Measurements from ENCODE around the gene AREG. TPM values are rescaled to one million over a fixed set of nuclear protein-coding genes. Genes with fewer than 3 reads are reported as not detected.

Gene AREG
- total RNA-seq, 1 experiment from 2014 or later = 739 TPM

DNA sequence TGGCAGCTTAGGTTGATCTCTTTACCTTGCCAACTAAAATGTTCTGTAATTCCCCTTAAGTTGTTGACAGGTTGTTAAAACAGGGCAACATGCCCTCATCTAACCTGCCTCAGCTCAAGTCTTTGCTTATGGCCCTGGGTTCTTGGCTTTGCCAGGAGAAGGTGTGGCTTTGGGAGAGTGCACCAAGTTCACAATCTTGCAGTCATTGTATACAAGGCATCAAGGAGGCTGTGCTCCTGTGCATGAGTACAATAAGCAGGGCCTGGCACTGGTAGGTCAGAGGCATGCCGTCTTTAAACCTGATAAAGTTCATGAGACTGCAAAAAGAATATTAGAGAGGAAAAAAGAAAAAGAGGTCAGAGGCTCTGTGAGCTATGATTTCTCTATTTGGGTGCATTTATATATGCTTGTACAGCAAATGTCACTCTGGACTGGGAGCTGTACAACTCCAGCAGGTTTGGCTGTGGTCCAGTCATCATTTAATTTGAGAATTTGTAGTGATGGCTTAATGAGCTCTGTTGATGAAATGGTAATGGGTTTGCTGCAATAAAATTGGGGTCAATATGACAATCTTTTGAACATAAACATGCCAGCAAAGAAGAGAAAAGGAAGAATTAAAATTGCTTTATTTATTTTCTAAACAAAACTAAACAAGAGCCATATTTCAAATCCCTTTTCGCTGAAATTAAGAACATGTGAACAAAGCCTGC is 30.3 kb downstream of the AREG start:
- no peaks in the 10 kb centered on the region for H3K9me2 ChIP-seq (ENCODE audit: insufficient read depth)
- H3K4me3 ChIP-seq (replicated peaks in 1 of 2; ENCODE audit: low read depth in 1 of 2, low read length in 2 of 2) = no peak overlapping the region
- no peak for DNase-seq (ENCODE audit: low read depth, low spot score)
- H3K79me2 ChIP-seq (ENCODE audit: insufficient read depth, low read length) = no peaks in the 10 kb centered on the region
- ChIA-PET RAD21 (ENCODE audit: low non-redundant PET in 1 of 2, low total read pairs in 2 of 2, uncharacterized antibody in 2 of 2, unreplicated experiment in 2 of 2) (no interaction called here), POLR2A (interaction anchor here (1.3 kb wide), 1 partner anchor 19 kb away, joined by 4 read pairs; no protein-coding TSS in a partner anchor), CTCF (no interaction called here)
- no peaks in the 10 kb centered on the region for H3K36me3 ChIP-seq (ENCODE audit: control insufficient read depth in 1 of 2, insufficient read depth in 2 of 2, low read length in 2 of 2)
- H3K9ac ChIP-seq (ENCODE audit: low read length) = no peak overlapping the region
- H3K4me1 ChIP-seq (ENCODE audit: control insufficient read depth in 1 of 2, insufficient read depth in 2 of 2, low read length in 2 of 2) = peaks cover 5 to 25% of the 10 kb centered on the region in 2 experiments; a peak in 2 of 4 replicates
- intact Hi-C loops (cut with micrococcal nuclease) = no loop called here
- ATAC-seq = no peak
- H3K27ac ChIP-seq (ENCODE audit: low read depth, low read length) = no peak overlapping the region
- no peaks in the 10 kb centered on the region for H4K20me1 ChIP-seq (ENCODE audit: insufficient read depth)
- TF ChIP-seq YY1 (IDR thresholded peaks at IDR 0.05; ENCODE audit: extremely low read depth, insufficient replicate concordance, low read depth, low read length) = no peak
- no peak overlapping the region for H2AFZ ChIP-seq (ENCODE audit: low read depth, low read length, poor library complexity, severe bottlenecking)
- H3K27me3 ChIP-seq (ENCODE audit: insufficient read depth, low read length) = no peaks in the 10 kb centered on the region
- H3K9me3 ChIP-seq (ENCODE audit: control insufficient read depth in 1 of 2, insufficient read depth in 1 of 2, low read depth in 1 of 2, low read length in 2 of 2) = no peaks in the 10 kb centered on the region
- no TSS peak for BruUV-seq (replicated peaks)
- H3K4me2 ChIP-seq (ENCODE audit: low read length) = no peak overlapping the region

DNA sequence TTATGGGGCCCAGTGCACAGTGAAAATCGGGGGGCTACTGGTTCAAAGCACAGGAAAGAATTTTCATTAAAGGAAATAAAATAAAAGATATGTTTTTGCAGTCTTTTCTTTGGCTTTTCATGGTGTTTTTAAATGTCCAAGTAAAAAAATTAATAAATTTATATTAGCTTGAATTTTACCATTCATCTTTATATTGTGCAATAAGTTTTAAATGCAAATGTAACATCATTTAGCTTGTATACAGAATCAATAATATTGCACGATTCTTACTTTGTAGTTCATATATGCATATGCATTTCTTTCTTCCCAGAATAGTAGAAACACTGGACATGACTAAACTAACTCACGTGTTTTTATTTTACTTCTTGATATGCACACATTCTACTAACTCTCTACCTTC is 31.0 kb downstream of the AREG start:
- TF ChIP-seq TCF7L2 (IDR thresholded peaks at IDR 0.05; ENCODE audit: borderline replicate concordance, extremely low read depth, insufficient read depth, insufficient read length) (no peak), SRF (IDR thresholded peaks at IDR 0.05; ENCODE audit: low read depth) (no peak), REST (IDR thresholded peaks at IDR 0.05; ENCODE audit: low read depth) (no peak), YY1 (IDR thresholded peaks at IDR 0.05; ENCODE audit: extremely low read depth, insufficient replicate concordance, low read depth, low read length) (no peak), SIN3A (IDR thresholded peaks at IDR 0.05; ENCODE audit: low read depth) (no peak), EZH2phosphoT487 (IDR thresholded peaks at IDR 0.05; ENCODE audit: borderline replicate concordance) (no peak), RAD21 (IDR thresholded peaks at IDR 0.05; ENCODE audit: low read depth) (no peak), POLR2AphosphoS5 (IDR thresholded peaks at IDR 0.05; ENCODE audit: low read depth, low read length) (no peak), ELF1 (IDR thresholded peaks at IDR 0.05; ENCODE audit: borderline replicate concordance, low read depth) (no peak)
- ATAC-seq (no peak), DNase-seq (ENCODE audit: low read depth, low spot score) (no peak)
- RAD21 ChIA-PET (ENCODE audit: low non-redundant PET in 1 of 2, low total read pairs in 2 of 2, uncharacterized antibody in 2 of 2, unreplicated experiment in 2 of 2) = no interaction called here
- H4K20me1 ChIP-seq (ENCODE audit: insufficient read depth) = no peaks in the 10 kb centered on the region
- no peak overlapping the region for H3K4me3 ChIP-seq (replicated peaks in 1 of 2; ENCODE audit: low read depth in 1 of 2, low read length in 2 of 2)
- H3K27me3 ChIP-seq (ENCODE audit: insufficient read depth, low read length) = no peaks in the 10 kb centered on the region
- H3K79me2 ChIP-seq (ENCODE audit: insufficient read depth, low read length) = no peaks in the 10 kb centered on the region
- H3K9me2 ChIP-seq (ENCODE audit: insufficient read depth) = no peaks in the 10 kb centered on the region
- no TSS peak for BruUV-seq (replicated peaks)
- H3K36me3 ChIP-seq (ENCODE audit: control insufficient read depth in 1 of 2, insufficient read depth in 2 of 2, low read length in 2 of 2) = no peaks in the 10 kb centered on the region
- peaks cover 5 to 25% of the 10 kb centered on the region in 2 experiments; a peak in 2 of 4 replicates for H3K4me1 ChIP-seq (ENCODE audit: control insufficient read depth in 1 of 2, insufficient read depth in 2 of 2, low read length in 2 of 2)
- CTCF ChIA-PET = no interaction called here
- POLR2A ChIA-PET = interaction anchor here (1.1 to 1.3 kb wide), 2 partner anchors 20 kb away, joined by 4 read pairs; no protein-coding TSS in a partner anchor
- no peak overlapping the region for H3K27ac ChIP-seq (ENCODE audit: low read depth, low read length)
- intact Hi-C loops (cut with micrococcal nuclease) = no loop called here
- H3K4me2 ChIP-seq (ENCODE audit: low read length) = no peak overlapping the region
- no peak overlapping the region for H3K9ac ChIP-seq (ENCODE audit: low read length)
- no peaks in the 10 kb centered on the region for H3K9me3 ChIP-seq (ENCODE audit: control insufficient read depth in 1 of 2, insufficient read depth in 1 of 2, low read depth in 1 of 2, low read length in 2 of 2)
- H2AFZ ChIP-seq (ENCODE audit: low read depth, low read length, poor library complexity, severe bottlenecking) = no peak overlapping the region

Data from HCT116 (cell line).